Measurements from ENCODE around the gene ZIC5.

Gene ZIC5

GRCh38 chr13:99941086-99941485 lies 30.5 kb downstream of the ZIC5 start:
- H3F3A ChIP-seq (ENCODE audit: insufficient read depth), result no peaks in the 10 kb centered on the region
- H3K9ac ChIP-seq (ENCODE audit: low read length), result no peak overlapping the region
- no peaks in the 10 kb centered on the region for H3K27me3 ChIP-seq (ENCODE audit: low read length)
- H3K36me3 ChIP-seq (ENCODE audit: low read length), result no peaks in the 10 kb centered on the region
- no peak overlapping the region for H2AFZ ChIP-seq (ENCODE audit: low read depth, low read length, severe bottlenecking)
- H3K4me2 ChIP-seq (ENCODE audit: low read depth, low read length, poor library complexity, severe bottlenecking), result no peak overlapping the region
- no peaks in the 10 kb centered on the region for H4K20me1 ChIP-seq (ENCODE audit: low read depth, low read length)
- H3K9me3 ChIP-seq (ENCODE audit: insufficient read depth, low read length), result no peaks in the 10 kb centered on the region
- H3K9me2 ChIP-seq (replicated peaks; ENCODE audit: insufficient read depth, low read length), result no peaks in the 10 kb centered on the region
- TF ChIP-seq CTCF (IDR thresholded peaks at IDR 0.05; ENCODE audit: insufficient read depth, low read length, poor library complexity, severe bottlenecking), result no peak
- TF ChIP-seq EZH2phosphoT487 (conservative IDR thresholded peaks at IDR 0.05; ENCODE audit: low read length), result no peak
- no peak overlapping the region for H3K27ac ChIP-seq (ENCODE audit: low read depth, low read length)
- no peak overlapping the region for H3K4me3 ChIP-seq (ENCODE audit: insufficient read depth, low read length, poor library complexity, severe bottlenecking)
- H3K79me2 ChIP-seq (ENCODE audit: insufficient read depth, low read length), result no peaks in the 10 kb centered on the region

- Histone ChIP-seq H3K27ac (ENCODE audit: low read depth, low read length) (no peak overlapping the region), H3F3A (ENCODE audit: insufficient read depth) (no peaks in the 10 kb centered on the region), H3K4me3 (ENCODE audit: insufficient read depth, low read length, poor library complexity, severe bottlenecking) (no peak overlapping the region), H3K4me2 (ENCODE audit: low read depth, low read length, poor library complexity, severe bottlenecking) (no peak overlapping the region), H3K9me3 (ENCODE audit: insufficient read depth, low read length) (no peaks in the 10 kb centered on the region), H3K36me3 (ENCODE audit: low read length) (no peaks in the 10 kb centered on the region), H4K20me1 (ENCODE audit: low read depth, low read length) (no peaks in the 10 kb centered on the region), H3K9ac (ENCODE audit: low read length) (no peak overlapping the region), H2AFZ (ENCODE audit: low read depth, low read length, severe bottlenecking) (no peak overlapping the region), H3K27me3 (ENCODE audit: low read length) (no peaks in the 10 kb centered on the region), H3K79me2 (ENCODE audit: insufficient read depth, low read length) (no peaks in the 10 kb centered on the region), H3K9me2 (replicated peaks; ENCODE audit: insufficient read depth, low read length) (no peaks in the 10 kb centered on the region)
- no peak for TF ChIP-seq CTCF (IDR thresholded peaks at IDR 0.05; ENCODE audit: insufficient read depth, low read length, poor library complexity, severe bottlenecking)
- TF ChIP-seq EZH2phosphoT487 (conservative IDR thresholded peaks at IDR 0.05; ENCODE audit: low read length), result no peak
Observed at GRCh38 chr13:99938635-99939034, 32.9 kb downstream of the ZIC5 start.

GRCh38 chr13:99935772-99936171 lies 35.8 kb downstream of the ZIC5 start:
- Histone ChIP-seq H4K20me1 (ENCODE audit: low read depth, low read length) (no peaks in the 10 kb centered on the region), H3K4me3 (ENCODE audit: insufficient read depth, low read length, poor library complexity, severe bottlenecking) (no peak overlapping the region), H3K79me2 (ENCODE audit: insufficient read depth, low read length) (no peaks in the 10 kb centered on the region), H3K4me2 (ENCODE audit: low read depth, low read length, poor library complexity, severe bottlenecking) (no peak overlapping the region), H3K36me3 (ENCODE audit: low read length) (no peaks in the 10 kb centered on the region), H3K9me2 (replicated peaks; ENCODE audit: insufficient read depth, low read length) (no peaks in the 10 kb centered on the region), H3K9ac (ENCODE audit: low read length) (no peak overlapping the region), H3K27ac (ENCODE audit: low read depth, low read length) (no peak overlapping the region), H3F3A (ENCODE audit: insufficient read depth) (no peaks in the 10 kb centered on the region), H3K9me3 (ENCODE audit: insufficient read depth, low read length) (no peaks in the 10 kb centered on the region), H2AFZ (ENCODE audit: low read depth, low read length, severe bottlenecking) (no peak overlapping the region), H3K27me3 (ENCODE audit: low read length) (no peaks in the 10 kb centered on the region)
- TF ChIP-seq EZH2phosphoT487 (conservative IDR thresholded peaks at IDR 0.05; ENCODE audit: low read length) (no peak), CTCF (IDR thresholded peaks at IDR 0.05; ENCODE audit: insufficient read depth, low read length, poor library complexity, severe bottlenecking) (no peak)
